Fibroblast of villous mesenchyme (primary cell): Measurements from ENCODE around the gene EXOC2. TPM values are rescaled to one million over a fixed set of nuclear protein-coding genes. Genes with fewer than 3 reads are reported as not detected.
A peak's percentile ranks its signal among the peaks of the same experiment; 100 is the strongest.
"Not testable (repeated sequence)": the region's sequence is repeated elsewhere in the genome, so short reads cannot be mapped to it uniquely, and the experiment has no call there.

ENCODE experiments used
- DNase-seq: peaks from one replicate; pipeline ENCODE4 v3.0.0-alpha.2; 2010; ENCODE audit warnings: low read depth
- H3K4me3 ChIP-seq: 2 replicates; pipeline ENCODE4 v1.5.1; 2011; ENCODE audit warnings: low read depth, mild to moderate bottlenecking, low read length
- total RNA-seq: library from RNA; depleted of rRNA; stranded (reverse); fragments of >200 nt; gene quantifications from 2 replicates; pipeline ENCODE4 v1.2.3, GENCODE V29; 2012
- TF ChIP-seq, protein P1 (sequence below): IDR thresholded peaks from 2 replicates; pipeline ENCODE4 v1.5.1; 2012; ENCODE audit warnings: low read depth, mild to moderate bottlenecking, low read length; ENCODE audit not compliant: insufficient read depth

Gene EXOC2
- total RNA-seq, 1 donor: 29.8 TPM

DNA sequence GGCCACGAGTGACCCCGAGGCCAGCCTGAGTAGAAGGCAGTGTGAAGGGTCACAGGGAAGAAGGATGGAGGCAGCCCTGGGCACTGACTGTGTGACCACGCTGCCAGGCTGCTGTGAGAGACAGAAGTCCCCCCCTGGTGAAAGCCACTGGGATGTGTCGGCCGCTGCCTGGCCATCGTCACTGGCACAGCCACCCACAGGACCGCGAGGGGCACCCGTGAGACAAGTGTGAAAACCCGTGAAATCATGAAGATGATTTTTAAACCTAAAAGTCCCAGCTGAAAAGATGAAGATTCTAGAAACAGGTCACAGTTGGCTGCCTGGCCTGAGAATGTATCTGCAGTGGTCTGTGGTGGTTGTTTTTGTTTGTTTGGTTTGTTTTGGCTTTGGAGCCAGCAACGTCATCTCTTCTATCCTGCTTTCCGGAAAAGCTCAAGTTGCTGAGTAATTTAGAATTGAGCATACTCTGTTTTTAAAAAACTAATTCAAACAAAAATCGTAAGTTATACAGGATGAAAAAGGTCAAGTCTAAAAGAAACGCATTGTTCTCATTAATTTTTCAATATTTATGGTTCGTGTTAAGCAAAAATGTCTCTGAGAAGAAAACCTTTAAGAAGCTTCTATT, 130.8 kb downstream of the EXOC2 start:
- TF ChIP-seq, protein P1, sequence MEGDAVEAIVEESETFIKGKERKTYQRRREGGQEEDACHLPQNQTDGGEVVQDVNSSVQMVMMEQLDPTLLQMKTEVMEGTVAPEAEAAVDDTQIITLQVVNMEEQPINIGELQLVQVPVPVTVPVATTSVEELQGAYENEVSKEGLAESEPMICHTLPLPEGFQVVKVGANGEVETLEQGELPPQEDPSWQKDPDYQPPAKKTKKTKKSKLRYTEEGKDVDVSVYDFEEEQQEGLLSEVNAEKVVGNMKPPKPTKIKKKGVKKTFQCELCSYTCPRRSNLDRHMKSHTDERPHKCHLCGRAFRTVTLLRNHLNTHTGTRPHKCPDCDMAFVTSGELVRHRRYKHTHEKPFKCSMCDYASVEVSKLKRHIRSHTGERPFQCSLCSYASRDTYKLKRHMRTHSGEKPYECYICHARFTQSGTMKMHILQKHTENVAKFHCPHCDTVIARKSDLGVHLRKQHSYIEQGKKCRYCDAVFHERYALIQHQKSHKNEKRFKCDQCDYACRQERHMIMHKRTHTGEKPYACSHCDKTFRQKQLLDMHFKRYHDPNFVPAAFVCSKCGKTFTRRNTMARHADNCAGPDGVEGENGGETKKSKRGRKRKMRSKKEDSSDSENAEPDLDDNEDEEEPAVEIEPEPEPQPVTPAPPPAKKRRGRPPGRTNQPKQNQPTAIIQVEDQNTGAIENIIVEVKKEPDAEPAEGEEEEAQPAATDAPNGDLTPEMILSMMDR: no peak
- no peak overlapping the region for H3K4me3 ChIP-seq
- DNase-seq: peak; percentile 79

DNA sequence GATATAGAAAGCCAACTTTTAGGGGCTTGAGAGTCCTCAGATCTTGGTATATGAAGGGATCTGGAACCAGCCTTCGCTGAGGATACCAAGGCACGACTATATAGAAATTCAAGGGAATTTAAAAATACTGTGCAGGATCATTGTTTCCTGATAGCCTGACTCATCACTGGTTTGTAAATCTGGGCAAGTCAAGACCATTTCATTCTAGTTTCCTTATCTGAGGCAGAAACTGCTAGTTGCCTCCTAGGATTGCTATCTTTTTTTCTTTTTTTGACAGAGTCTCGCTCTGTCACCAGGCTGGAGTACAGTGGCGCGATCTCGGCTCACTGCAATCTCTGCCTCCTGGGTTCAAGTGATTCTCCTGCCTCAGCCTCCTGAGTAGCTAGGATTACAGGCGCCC, 131.6 kb downstream of the EXOC2 start:
- H3K4me3 ChIP-seq, DNase-seq: not testable (repeated sequence)

- no peak overlapping the region for H3K4me3 ChIP-seq
- DNase-seq: no peak
- TF ChIP-seq, protein P1: no peak
Observed at GRCh38 chr6:558959-559358, 134.0 kb downstream of the EXOC2 start.

GRCh38 chr6:558089-558488, 134.8 kb downstream of the EXOC2 start:
- no peak overlapping the region for H3K4me3 ChIP-seq
- DNase-seq: no peak
- TF ChIP-seq, protein P1: peak; percentile 28

DNA sequence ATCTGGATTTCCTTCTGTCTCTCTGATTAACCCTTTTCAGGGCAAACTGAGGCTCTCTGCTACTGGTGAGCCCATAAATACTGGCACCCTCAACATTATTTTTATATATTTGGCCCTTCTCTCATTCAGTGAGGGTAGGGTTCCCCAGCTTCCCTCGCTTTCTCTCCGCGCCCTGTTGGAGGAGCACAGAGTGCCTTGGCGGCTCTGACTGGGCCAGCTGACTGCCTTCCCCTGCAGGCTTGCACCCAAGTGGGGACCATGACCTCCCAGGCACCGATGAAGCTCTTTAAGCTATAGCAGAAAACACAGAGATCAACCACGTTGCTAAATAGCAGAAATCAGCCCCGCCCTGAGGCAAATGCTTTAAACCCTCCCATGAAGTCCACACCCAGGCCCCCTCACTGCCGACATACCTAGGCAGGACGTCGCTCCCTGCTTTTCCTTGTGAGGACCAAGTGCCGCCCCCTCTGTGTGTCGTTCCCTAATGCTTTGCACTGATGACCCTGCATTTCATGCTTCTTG, 141.0 kb downstream of the EXOC2 start:
- TF ChIP-seq, protein P1: no peak
- H3K4me3 ChIP-seq: no peak overlapping the region
- no peak for DNase-seq

DNA sequence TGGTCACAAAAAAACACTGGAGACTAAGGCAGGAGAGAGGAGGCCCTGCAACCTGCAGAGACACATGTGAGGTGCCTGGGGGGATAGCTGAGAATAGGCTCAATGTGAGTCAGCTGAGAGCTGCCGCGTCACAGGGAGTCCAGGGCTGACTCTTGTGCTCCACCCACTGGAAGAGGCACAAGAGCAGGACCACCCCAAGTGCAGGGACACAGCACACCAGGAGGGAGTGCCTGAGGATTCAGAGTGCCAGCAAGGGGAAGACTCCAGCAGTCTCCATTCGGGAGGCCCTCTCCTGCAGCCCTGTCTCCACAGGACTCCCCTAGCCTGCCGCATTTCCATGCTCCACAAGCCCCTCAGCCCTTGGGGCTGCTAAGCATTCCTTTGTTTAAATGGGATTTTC, 141.5 kb downstream of the EXOC2 start:
- peak; percentile 45 for DNase-seq
- no peak overlapping the region for H3K4me3 ChIP-seq
- TF ChIP-seq, protein P1: no peak

GRCh38 chr6:549906-550305, 143.0 kb downstream of the EXOC2 start:
- no peak overlapping the region for H3K4me3 ChIP-seq
- TF ChIP-seq, protein P1: no peak
- no peak for DNase-seq
